Psoas muscle (tissue), 8 donors: Measurements from ENCODE around the gene CA11. TPM values are rescaled to one million over a fixed set of nuclear protein-coding genes. Genes with fewer than 3 reads are reported as not detected.
A peak's percentile ranks its signal among the peaks of the same experiment; 100 is the strongest.

Experiments
- ATAC-seq, 4 donors: fragments of 200-7000 bp; cut with Tn5 transposase; one replicate each; pipeline ENCODE4 v1.9.1; 2020; ENCODE audit warnings: moderate library complexity in 3 of 4, mild to moderate bottlenecking in 2 of 4
- DNase-seq, 2 donors: peaks; one replicate each; pipeline ENCODE4 v3.0.0-alpha.2; 2020
- H3K27ac ChIP-seq: fragments of 200-600 bp; one replicate; pipeline ENCODE4 v1.8.0; 2022
- H3K27me3 ChIP-seq, 3 donors: fragments of 200-600 bp in 1 of 3; one replicate each; pipeline versions ENCODE4 v1.6.1 to v1.8.0; 2013 to 2022; ENCODE audit warnings: low read length in 2 of 3, mild to moderate bottlenecking in 2 of 3, moderate library complexity in 1 of 3; ENCODE audit not compliant: insufficient read depth in 3 of 3
- H3K36me3 ChIP-seq, 2 donors: fragments of 200-600 bp in 1 of 2; one replicate each; pipeline versions ENCODE4 v1.6.1 to v1.8.0; 2013 to 2022; ENCODE audit warnings: low read depth in 1 of 2, mild to moderate bottlenecking in 1 of 2, moderate library complexity in 1 of 2; ENCODE audit not compliant: insufficient read depth in 1 of 2
- H3K4me1 ChIP-seq: fragments of 200-600 bp; one replicate; pipeline ENCODE4 v1.8.0; 2022
- H3K4me3 ChIP-seq: fragments of 200-600 bp; one replicate; pipeline ENCODE4 v1.8.0; 2022; ENCODE audit warnings: mild to moderate bottlenecking
- H3K9me3 ChIP-seq: fragments of 200-600 bp; one replicate; pipeline ENCODE4 v1.8.0; 2022
- WGBS, 3 donors: extraction: QIAGEN DNeasy Blood & Tissue Kit; methylation state at CpG; one replicate each; pipeline versions ENCODE4 v1.1.6 to v1.1.7; 2013; 5-methylcytosine and 5-hydroxymethylcytosine counted together
- intact Hi-C, 2 donors: fragments of 100-400 bp; cut with DNase I; formaldehyde crosslinking; loops; one replicate each; pipeline versions ENCODE4 v1.11.0 to v1.14.2; 2022
- polyA plus RNA-seq, 3 donors: library from polyadenylated mRNA; stranded (reverse); fragments of 200-250 nt; gene quantifications; one replicate each; pipeline ENCODE4 v1.2.3, GENCODE V29; 2013
- total RNA-seq, 4 donors: library from RNA; stranded (reverse); fragmentation: NEBNext Ultra II Directional in 2 of 4; extraction: Animal tissue kit (Norgen Biotek cat#: 25700) in 2 of 4; gene quantifications; one replicate each; pipeline versions ENCODE4 v1.2.1 to v1.2.4, GENCODE V29; 2021 to 2023
- TF ChIP-seq, protein P1 (sequence below): fragments of 200-600 bp; IDR thresholded peaks from one replicate; pipeline ENCODE4 v1.8.0; 2022; ENCODE audit warnings: antibody characterized with exemption
- donor health status: healthy with polysubstance abuse.
- donor health status: DM: no; HTN: no; CAD: no; lungs with moderate emphysema.
- donor health status: Bipolar disorder and iron deficiency.
- donor health status: healthy.
- donor health status: DM: yes; HTN: yes; CAD: no.
- donor health status: DM: no; HTN: no; CAD: no.
- donor health status: DM: no; HTN: no; CAD: no.
- donor health status: DM: yes; HTN: yes; CAD: no.

The CA11 gene
- total and polyA plus RNA-seq, 7 donors: 2.3 to 10.6 (median 8.6) TPM

DNA sequence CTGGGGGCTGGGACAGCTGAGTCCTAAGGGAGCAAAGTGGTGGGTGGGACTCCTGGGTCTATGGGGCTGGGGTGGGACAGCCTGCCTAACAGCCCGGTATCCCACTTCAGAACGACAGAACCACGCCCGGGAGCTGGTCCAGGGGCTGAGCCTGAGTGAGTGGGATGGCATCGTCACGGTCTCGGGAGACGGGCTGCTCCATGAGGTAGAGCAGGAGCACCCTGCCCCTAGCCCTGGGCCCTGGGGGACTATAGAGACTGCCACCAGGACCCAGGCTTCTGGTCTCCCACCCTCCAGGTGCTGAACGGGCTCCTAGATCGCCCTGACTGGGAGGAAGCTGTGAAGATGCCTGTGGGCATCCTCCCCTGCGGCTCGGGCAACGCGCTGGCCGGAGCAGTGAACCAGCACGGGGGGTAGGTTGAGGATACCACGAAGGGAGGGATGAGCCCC lies 18.1 kb downstream of the CA11 start:
- Histone ChIP-seq H3K4me1 (peaks cover 37% of the 10 kb centered on the region), H3K27ac (no peak overlapping the region), H3K27me3 (no peaks in the 10 kb centered on the region), H3K9me3 (no peaks in the 10 kb centered on the region), H3K36me3 (peaks cover 0 to 14% of the 10 kb centered on the region in 2 donors), H3K4me3 (no peak overlapping the region)
- intact Hi-C loops: no loop called here
- no peak for ATAC-seq
- DNase-seq: no peak
- 66 to 81% (median 73%) methylated on average over 17 of the region's 17 CpGs for WGBS, 3 donors
- TF ChIP-seq, protein P1, sequence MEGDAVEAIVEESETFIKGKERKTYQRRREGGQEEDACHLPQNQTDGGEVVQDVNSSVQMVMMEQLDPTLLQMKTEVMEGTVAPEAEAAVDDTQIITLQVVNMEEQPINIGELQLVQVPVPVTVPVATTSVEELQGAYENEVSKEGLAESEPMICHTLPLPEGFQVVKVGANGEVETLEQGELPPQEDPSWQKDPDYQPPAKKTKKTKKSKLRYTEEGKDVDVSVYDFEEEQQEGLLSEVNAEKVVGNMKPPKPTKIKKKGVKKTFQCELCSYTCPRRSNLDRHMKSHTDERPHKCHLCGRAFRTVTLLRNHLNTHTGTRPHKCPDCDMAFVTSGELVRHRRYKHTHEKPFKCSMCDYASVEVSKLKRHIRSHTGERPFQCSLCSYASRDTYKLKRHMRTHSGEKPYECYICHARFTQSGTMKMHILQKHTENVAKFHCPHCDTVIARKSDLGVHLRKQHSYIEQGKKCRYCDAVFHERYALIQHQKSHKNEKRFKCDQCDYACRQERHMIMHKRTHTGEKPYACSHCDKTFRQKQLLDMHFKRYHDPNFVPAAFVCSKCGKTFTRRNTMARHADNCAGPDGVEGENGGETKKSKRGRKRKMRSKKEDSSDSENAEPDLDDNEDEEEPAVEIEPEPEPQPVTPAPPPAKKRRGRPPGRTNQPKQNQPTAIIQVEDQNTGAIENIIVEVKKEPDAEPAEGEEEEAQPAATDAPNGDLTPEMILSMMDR: no peak

DNA sequence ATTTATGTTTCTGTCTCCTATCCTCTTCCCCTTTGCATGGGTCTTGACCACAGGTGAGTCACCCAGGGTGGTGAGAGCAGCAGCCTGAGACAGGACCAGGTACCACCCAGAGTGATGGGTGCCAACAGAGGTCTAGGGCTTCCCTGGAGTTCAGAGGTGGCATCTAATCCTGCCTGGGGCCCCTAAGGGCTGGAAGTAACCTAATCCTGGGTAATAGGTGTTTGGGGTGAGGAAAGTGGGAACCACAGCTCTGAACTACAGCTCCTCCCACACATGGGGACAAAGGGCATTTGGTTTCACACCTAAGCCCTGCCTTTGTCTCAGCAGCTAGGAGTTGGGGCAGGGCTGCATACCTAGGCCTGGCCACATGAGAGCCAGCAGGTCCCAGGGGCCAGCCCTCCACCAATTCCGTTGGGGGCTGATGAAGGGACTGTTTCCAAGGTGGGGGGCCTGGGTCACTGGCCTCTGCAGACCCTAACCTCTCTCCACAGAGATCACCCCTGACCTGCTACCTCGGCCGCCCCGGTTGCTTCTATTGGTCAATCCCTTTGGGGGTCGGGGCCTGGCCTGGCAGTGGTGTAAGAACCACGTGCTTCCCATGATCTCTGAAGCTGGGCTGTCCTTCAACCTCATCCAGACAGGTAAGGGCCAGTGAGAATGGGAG lies 18.7 kb downstream of the CA11 start:
- Histone ChIP-seq H3K27ac (no peak overlapping the region), H3K36me3 (peaks cover 0 to 16% of the 10 kb centered on the region in 2 donors), H3K9me3 (no peaks in the 10 kb centered on the region), H3K4me1 (peaks cover 33% of the 10 kb centered on the region), H3K27me3 (no peaks in the 10 kb centered on the region), H3K4me3 (no peak overlapping the region)
- WGBS, 3 donors: 58 to 79% (median 68%) methylated on average over 6 of the region's 6 CpGs
- intact Hi-C loops: no loop called here
- ATAC-seq (no peak), DNase-seq (no peak)
- TF ChIP-seq, protein P1: no peak

DNA sequence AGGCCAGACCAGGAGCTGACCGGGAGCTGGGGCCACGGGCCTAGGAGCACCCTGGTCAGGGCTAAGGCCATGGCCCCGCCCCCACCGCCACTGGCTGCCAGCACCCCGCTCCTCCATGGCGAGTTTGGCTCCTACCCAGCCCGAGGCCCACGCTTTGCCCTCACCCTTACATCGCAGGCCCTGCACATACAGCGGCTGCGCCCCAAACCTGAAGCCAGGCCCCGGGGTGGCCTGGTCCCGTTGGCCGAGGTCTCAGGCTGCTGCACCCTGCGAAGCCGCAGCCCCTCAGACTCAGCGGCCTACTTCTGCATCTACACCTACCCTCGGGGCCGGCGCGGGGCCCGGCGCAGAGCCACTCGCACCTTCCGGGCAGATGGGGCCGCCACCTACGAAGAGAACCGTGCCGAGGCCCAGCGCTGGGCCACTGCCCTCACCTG lies 20.1 kb downstream of the CA11 start:
- ATAC-seq (no peak), DNase-seq (peak in 1 of 2 donors; percentile 67)
- H3K36me3 ChIP-seq: peaks cover 0 to 27% of the 10 kb centered on the region in 2 donors
- no peaks in the 10 kb centered on the region for H3K9me3 ChIP-seq
- H3K27me3 ChIP-seq: no peaks in the 10 kb centered on the region
- 88 to 92% (median 91%) methylated on average over 29 to 30 of the region's 30 CpGs for WGBS, 3 donors
- TF ChIP-seq, protein P1: no peak
- intact Hi-C loops: no loop called here
- H3K27ac ChIP-seq: no peak overlapping the region
- H3K4me1 ChIP-seq: peaks cover 22% of the 10 kb centered on the region
- H3K4me3 ChIP-seq: peak overlapping the region; percentile 75

DNA sequence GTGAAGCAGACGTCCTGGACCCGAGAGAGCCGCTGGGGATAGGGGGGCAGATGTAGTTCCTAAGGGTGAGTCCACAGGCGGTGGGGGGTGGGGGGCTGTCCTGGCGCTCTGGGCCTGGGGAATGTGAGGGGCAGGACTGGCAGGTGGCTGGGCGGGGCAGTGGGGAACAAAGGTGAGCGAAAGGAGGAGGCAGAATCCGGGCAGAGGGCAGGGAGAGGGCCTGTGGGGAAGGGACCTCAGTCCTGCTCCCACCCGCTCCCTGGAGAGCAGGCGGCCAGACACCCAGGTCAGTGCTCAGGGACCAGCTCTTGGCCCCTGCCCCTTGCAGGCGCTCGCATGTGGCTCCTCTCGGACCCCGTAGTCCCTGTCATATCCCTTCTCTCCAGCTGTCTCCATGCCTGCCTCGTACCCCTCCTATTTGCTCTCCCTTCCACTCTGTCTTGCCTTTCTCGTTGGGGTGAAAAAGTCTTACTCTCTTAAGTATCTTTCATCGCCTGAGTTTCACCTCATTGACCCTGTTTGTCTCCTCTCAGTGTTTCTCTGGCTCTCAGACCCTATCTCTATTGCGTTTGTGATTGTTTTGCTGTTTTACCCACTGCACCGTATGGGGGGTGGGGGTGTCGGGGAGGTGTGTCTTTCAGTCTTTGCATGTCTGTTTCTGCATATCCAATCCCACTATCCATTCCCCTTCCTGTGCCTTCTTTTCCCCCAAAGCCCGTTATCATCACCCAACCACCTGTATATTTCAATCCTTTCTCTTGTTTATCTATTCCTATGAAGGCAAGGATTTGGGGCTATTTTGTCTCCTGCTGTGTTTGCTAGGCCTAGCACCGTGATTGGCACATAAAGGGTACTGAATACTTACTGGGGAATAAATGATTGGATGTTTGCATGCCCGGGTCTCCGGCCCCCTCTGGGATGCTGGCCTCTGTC lies 20.9 kb downstream of the CA11 start:
- H3K27me3 ChIP-seq: no peaks in the 10 kb centered on the region
- intact Hi-C loops: no loop called here
- peak overlapping the region; percentile 70 for H3K27ac ChIP-seq
- ATAC-seq: no peak
- H3K4me1 ChIP-seq: peaks cover 13% of the 10 kb centered on the region
- 51 to 58% (median 54%) methylated on average over 20 to 24 of the region's 24 CpGs for WGBS, 3 donors
- H3K4me3 ChIP-seq: peak overlapping the region; percentile 75
- DNase-seq: peak in 1 of 2 donors; percentile 55
- TF ChIP-seq, protein P1: no peak
- H3K36me3 ChIP-seq: peaks cover 0 to 25% of the 10 kb centered on the region in 2 donors
- H3K9me3 ChIP-seq: no peaks in the 10 kb centered on the region
